Measurements from ENCODE around the gene RMND1.

- TF ChIP-seq CTCF (IDR thresholded peaks at IDR 0.05; ENCODE audit: low read depth, low read length) = no peak
- no peak for TF ChIP-seq POLR2A (IDR thresholded peaks at IDR 0.05; ENCODE audit: extremely low read depth, insufficient read length)
- TF ChIP-seq MAX (IDR thresholded peaks at IDR 0.05; ENCODE audit: low read depth, low read length) = no peak
Observed at GRCh38 chr6:151490996-151491395, 39.1 kb upstream of the RMND1 start.
